NCI-H524 (cell line): Measurements from ENCODE around the gene SSH2.
A peak's percentile ranks its signal among the peaks of the same experiment; 100 is the strongest.
"Not testable (repeated sequence)": the region's sequence is repeated elsewhere in the genome, so short reads cannot be mapped to it uniquely, and the experiment has no call there.

Experiments
- DNase-seq, 2 experiments: peaks; one replicate each; lab custom pipeline; 2025; lab: John Stamatoyannopoulos, UW

The SSH2 gene

DNA sequence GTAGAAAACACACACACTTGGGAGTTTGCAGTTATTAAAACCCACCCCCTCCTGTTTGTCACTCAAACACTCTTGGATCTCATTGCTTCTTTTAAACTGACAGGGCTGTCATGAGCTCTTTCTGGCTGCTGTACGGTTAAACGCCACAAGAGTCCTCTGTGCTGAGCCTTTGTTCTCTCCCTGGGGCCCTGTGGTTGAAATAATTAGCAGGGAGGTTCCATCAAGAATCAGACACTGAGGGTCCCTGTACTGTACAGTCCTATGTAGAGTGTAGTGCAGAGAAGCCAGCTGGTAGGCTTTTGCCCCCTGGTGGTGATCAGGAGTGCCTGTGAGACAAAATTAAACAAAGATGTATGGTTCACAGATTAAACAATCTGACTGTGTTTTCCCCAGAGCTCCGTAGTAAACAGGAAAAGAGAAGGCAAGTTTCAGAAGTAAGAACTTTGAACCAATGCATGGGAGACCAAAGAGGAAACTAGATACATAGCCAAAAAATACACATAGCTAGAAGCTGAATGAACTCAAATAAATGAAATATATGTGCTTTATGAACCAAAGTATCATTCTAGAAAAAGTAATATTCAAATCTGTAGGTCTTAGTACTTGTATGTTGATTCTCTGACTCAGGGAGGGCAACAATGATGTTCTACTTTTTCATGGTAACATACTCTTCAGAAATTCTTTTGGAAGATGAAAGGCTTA is 1.4 kb upstream of the SSH2 start:
- DNase-seq: peak; percentile 99

DNA sequence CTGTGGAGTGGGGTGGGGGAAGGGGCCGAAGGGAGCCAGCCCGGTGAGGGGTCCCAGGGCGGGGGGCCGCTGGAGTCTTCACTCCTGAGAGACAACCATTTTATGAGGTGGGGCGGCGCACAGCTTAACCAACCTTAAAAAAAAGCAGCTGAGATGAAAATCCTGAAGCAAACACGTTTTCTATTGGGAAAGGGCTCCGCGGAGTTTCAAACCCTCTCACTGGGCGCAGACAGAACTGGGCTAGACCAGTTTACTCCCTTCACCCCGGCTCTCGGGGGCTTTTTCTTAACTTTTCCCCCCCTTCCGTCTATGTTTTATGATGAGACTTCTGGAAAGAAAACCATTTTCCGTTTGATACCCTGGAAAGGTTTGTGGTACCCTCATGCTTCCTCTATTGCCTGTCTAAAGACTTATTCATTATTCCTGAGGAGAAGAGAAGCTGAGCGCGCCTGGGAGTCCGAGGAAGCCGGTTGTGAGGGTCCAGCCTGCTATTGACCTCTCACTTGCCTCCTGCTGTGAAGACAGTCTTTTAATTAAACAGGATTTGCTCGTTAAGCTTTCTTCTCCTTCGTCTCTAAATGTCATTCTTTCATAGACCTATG is 482 bp upstream of the SSH2 start:
- peak; percentile 87 to 91 for DNase-seq

DNA sequence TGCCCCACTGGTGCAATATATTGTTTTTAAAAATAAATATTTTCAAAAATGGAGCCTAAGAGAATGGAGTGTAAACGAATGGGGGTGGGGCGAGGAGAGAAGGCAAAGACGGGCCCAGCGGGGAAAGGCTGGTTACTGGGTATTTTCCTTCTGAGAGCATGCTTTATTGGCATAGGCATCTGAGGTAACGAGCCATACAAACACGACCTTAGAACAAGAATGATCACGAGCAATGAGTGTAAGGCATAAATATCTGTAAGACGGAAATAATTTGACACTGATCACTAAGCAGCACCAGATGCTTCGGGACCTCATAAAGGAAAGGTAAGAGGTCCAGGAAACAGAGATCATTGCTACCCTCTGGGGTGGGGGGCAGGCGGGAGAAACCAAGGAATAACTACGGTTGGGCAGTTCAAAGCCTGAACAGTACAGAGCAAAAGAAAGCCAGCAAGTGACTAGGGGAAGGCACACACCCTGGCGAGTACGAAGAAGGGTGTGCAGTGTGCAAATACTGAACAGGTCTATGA is 959 bp downstream of the SSH2 start:
- DNase-seq: peak; percentile 80 to 88

DNA sequence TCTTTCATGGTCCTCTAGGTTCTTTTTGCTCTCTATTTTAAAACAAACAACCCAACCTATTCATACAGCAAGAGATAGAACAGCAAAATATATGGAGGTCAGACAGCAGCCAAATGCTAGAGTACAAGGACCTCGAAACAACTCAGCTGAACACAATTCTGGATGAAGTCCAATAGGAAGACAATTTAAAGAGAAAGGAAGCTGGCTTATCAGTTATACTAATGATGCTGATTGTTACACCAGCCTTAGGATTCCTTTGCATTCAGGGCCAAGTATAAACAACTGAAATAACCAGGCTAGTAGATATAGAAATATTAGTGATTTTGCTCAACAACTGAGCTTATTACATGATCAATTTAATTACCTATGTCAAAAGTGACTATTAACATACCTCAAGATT is 2.5 kb downstream of the SSH2 start:
- DNase-seq: no peak

DNA sequence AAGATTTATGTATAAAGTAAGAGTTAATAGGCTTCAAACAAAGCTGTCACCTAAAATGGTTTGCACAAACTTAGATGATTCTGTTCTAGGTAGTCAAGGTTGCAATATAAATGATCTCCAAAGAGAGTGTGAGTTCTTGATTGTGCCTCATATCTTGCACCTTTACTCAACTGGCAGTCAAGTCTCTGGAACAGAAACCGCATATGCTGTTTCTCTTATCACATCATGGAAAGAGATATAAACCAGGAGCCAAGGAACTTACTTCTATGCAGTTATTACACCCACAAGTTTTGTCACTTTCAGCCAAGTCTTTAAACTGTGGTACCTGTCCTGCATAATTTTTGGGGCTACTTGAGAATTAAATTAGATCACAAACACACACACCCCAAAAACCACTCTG is 5.2 kb downstream of the SSH2 start:
- no peak for DNase-seq

DNA sequence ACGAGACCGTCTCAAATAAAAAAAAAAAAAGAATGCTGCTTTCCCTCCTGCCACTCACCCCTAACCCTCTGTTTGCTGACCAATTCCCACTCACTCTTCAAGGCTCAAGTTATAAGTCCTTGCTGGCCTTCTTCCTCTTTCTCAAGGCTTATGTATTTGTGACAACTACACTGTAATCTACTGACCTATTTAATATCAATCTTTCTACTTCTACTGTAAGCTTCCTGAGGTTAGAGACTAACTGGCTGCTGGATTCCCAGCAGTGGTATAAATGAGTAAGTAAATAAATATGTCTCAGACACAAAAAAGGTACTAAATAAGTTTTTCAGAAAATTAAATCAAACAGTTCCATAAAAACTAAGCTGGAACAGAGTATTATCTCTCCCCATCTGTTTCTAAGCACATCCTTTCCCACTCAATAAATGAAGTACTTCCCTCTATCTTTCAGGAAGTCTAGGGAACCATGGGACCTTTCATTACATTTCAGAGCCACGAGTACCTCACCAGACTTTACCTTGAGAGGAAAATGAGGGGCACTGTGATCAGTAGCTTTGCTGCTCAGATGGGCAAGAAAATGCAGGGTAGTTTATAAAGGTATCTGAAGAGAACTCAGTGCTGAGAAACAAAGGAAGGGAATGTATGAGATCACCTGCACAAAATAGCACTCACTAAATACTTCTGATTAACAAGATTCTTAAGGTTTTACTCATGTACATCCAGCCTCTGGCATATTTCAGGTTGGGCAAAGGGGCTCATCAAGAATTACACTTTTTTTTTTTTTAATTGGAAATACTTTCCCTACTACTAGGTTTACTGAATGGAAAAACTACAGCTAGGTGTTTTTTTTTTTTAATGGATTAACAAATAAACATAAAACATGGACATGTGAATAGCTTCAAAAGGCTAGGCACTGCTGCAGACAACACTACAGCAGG is 10.8 kb downstream of the SSH2 start:
- DNase-seq: peak in 1 of 2 experiments; percentile 46

DNA sequence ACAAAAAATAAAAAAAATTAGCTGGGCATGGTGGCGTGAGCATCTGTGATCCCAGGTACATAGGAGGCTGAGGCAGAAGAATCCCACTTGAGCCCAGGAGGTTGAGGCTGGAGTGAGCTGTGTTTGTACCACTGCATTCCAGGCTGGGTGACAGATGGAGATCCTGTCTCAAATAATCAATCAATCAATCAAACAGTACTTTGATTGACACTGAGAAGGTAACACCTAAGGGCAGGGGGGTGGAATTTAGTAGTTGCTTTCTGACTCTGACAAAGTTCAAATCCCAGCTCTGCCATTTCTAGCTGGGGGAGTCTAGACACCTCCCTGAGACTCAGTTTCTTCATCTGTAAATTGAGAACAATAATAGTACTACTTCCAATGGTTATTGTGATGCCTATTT is 12.0 kb downstream of the SSH2 start:
- DNase-seq: no peak

DNA sequence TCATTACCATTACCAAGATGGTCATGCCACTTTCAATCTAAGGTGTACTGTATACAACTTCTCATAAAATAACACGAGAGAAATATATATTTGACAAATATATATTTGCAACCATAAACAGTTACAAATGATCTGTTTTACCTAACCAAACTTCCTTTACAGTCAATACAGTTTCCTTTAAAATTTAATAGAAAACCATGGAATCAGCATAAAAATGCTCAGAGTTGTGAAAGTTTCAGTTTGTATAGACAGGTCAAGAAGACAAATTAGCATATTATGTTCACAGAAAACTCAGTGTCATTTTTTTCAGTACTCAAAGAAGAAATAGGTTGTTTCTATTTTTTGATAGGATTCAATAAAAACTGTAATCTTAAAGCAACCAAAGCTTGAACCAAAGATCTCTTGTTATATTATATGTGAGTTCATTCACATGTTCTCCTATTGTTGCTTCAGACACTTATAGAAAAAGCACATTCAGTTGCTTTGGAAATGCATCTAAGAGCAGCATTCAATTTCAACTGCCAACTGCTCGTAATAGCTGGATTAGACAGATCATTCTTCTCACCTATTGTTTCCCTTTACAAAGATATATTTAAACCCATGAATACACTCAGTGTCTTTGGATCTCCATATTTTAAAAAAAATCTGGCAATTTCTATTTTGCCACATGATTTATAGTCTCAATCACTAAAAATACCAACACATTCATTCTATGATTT is 15.1 kb downstream of the SSH2 start:
- no peak for DNase-seq

DNA sequence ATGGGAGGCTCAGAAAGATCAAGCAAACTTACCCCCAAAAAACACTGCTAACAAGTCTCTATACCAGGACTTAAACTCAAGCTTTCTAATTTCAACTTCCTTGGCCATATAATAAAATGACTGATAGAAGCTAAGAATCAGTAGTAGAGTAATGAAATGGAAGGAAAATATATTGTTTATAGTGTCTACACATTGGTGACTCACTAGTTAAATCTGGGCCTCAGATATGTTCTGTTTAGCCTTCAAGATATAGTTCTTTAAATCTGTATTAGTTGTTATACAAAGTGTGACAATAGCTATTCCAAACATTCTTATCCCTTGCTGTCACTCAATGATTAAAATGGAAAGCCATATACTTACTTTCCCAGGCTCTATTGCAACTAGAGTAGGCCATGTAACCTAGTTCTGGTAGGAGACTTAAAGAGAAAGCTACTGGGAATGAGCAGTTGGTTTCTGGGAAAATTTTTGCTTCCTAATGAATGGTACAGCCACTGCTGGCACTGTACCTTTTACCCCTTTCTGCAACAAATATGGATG is 18.3 kb downstream of the SSH2 start:
- no peak for DNase-seq

DNA sequence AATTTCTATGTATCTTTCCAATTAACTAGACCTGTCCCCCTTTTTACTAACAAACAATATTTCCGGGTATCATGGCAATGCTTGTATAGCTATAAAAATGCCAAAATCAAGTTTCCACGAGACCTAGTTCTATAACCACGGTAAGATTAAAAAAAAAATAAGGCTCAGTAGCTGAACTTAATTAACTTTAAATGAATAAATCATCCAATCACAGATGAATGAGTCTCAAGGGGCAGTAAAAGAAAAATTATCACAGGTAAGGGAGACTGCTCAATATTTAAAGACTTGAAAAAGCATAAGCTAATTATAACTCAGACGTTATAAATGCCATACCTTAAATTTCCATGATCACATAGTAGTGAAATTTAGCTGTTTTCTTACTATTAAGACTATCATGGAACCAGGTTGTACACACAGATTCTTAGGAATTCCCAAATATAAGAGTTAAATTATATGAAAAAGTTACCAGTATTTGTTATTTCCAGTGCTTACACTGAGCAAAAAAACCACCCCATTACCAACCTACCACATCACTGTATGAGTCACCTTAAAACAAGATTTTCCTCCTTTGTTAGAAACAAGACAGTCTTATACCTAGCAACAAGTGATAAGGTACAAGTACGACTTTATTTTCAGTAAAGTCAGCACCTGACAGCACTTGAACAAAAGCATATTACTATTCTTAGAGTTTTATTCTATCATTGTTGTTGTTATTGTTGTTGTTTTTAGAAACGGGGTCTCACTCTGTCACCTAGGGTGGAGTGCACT is 20.6 kb downstream of the SSH2 start:
- DNase-seq: no peak

DNA sequence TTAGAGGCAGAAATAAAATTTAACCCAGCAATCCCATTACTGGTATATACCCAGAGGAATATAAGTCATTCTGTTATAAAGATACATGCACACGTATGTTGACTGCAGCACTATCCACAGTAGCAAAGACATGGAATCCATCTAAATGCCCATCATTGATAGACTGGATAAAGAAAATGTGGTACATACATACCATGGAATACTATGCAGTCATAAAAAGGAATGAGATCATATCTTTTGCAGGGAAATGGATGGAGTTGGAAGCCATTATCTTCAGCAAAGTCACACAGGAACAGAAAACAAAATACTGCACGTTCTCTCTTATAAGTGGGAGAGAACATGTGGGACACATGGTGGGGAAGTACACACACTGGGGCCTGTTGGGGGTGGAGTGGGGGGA is 23.1 kb downstream of the SSH2 start:
- DNase-seq: no peak

DNA sequence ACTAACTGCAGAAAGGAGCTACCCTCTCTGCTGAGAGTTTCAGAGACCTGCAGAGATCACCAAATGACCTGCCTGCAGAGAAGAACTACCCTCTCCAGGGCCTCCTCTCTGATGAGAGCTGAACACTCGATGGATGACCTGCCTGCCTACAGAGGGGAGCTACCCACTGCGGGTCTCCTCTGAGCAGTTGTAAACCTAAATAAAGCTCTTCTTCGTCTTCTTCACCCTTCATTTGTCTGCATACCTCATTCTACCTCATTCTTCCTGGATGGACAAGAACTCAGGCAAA is 24.2 kb downstream of the SSH2 start:
- DNase-seq: no peak

DNA sequence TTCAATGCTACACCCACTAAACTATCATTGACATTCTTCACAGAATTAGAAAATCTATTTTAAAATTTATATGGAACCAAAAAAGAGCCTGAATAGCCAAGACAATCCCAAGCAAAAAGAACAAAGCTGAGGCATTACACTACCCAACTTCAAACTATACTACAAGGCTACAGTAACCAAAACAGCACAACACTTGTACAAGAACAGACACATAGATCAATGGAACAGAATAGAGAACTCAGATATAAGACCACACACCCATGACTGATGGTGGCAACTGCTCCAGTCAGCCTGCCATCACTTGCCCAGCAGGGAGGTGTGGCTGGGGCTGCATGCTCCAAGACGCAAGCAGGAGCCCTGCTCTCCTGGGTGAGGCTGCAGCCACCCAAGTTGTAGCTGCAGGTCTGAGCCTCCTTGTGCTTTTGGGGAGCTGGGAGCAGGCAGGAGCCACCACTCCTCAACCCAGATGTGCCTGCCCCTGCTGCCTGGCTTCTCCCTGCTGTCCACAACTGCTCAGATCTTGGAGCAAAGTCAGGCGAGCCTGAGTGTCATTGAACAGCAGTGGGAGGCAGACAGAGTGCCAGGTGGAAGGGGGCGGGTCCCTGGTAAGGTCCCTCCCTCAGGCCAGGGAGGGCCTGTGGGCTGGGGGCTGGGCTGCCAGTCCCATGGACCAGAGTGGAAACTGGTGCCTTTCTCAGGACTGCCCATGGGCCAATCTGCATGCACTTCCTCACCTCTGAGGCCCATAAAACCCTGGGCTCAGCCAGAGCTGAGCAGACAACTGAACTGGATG is 24.7 kb downstream of the SSH2 start:
- no peak for DNase-seq

DNA sequence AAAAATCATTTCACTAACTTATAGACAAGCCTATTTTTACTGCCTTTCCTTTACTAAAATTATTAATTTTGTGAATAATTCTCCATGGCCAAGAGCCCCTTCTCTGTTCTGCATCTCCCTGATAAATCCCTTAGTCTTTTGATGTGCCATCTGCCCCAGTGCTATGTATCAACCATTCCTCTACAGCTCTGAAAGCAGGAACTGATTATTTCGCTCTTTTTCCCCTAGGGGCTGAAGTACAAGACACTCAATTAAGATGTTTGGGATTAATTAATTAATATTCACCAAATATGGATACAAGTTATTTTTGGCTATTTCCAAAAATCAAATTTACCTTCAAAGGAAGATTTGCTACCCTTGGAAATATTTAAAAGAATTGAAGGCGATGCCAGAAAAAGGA is 26.6 kb downstream of the SSH2 start:
- peak in 1 of 2 experiments; percentile 14 for DNase-seq

DNA sequence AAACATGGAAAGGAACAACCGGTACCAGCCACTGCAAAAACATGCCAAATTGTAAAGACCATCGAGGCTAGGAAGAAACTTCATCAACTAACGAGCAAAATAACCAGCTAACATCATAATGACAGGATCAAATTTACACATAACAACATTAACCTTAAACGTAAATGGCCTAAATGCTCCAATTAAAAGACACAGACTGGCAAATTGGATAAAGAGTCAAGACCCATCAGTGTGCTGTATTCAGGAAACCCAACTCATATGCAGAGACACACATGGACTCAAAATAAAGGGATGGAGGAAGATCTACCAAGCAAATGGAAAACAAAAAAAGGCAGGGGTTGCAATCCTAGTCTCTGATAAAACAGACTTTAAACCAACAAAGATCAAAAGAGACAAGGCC is 32.9 kb downstream of the SSH2 start:
- not testable (repeated sequence) for DNase-seq

DNA sequence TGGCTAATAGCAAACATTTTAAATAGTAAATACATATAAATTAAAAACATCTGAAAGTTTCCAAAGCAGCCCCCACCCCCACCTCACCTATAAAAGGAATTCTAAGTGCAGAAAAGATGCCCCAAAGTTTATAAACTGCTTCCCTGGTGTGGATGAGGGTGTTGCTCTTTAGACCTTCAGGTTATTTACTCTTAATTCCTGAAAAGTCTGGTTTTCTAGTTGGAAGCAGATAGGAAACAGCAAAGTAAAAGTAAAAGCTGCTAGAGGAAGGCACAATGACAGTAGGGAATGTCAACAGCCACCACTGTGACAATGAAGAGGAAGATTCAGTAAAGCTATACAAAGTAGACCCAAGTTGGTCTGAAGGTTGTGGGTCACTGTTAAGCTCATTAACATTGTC is 37.8 kb downstream of the SSH2 start:
- no peak for DNase-seq

DNA sequence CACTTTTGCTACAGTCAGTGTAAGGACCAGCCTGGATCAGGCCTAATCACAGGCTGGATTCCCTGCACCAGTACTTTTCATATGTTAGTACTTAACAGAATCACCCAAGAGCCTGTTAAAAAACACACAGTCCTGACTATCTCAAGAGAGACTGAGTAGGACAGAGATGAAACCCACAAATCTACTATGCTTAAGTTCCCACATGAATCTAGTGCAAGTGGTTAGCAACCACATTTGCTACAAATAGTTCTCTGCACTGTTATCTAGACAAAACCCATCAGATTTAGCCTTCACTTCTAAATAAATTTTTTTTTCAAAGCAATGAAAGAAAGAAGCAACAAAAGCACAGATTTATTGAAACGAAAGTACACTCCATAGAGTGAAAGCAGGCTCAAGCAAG is 38.9 kb downstream of the SSH2 start:
- DNase-seq: no peak

DNA sequence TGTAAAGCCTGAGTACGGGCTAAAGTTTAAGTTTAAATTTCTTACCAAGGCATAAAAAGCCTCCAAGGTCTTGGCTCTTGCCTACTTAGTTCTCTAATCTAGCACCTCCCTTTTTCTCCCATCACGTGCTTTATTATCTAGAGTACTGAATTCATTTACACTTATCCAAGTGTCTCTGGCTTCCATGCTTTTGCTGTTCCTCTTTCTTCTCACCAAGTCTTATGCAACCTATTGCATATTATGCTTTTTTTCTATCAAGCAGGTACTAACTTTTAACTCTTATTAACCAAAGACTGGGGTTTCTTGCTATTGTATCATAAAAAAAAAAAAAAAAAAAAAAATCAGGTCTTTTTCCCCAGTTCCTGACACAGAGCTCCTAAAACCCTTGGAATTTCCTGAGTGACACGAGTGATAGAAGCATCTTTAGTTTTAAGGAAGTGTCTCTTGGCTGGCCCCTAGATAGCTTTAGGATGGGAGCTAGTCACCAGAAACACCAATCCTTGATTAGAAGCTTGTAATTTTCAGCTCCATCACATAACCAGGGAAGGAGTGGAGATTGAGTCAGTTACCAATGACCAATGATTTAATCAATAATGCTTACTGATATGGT is 44.9 kb downstream of the SSH2 start:
- no peak for DNase-seq

DNA sequence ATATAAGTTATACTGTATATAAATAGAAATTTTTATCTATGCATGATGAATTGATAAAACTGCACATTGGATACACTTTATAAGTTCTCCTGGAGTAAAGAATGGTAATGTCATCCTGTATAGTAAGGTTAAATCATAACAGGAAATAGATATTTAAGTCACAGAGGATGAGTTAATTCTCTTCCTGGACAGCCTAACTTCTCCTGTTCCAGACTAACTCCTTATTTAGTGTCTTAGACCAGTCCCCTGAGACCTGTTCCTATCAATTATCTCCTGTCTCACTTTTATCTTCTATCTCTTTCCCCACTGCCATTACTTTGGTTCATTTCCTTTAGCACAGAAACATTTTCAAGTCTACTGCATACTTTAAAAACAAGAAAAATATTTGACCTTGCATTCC is 46.5 kb downstream of the SSH2 start:
- DNase-seq: no peak

DNA sequence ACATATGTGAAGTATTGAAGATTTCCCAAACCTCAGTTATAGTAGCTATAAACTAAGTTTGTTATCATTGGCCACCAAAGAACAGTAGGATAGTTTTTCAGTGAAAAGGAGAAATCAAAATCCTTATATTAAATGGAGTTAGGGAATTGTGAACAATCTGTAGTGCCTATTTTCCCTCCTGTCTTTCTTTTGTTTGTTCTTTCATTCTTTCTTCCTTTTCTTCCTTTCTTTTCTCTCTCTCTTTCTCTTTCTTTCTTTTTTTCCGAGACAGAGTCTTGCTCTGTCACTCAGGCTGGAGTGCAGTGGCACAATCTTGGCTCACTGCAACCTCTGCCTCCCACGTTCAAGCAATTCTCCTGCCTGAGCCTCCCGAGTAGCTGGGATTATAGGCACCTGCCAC is 48.8 kb downstream of the SSH2 start:
- DNase-seq: no peak
